A549 (cell line): ENCODE results near the gene FBXL4. TPM values are rescaled to one million over a fixed set of nuclear protein-coding genes. Genes with fewer than 3 reads are reported as not detected.

ENCODE experiments used
- ATAC-seq, 2 experiments: fragments of 200-7000 bp in 1 of 2; fragments of >200 bp in 1 of 2; cut with Nextera tagmentation in 1 of 2; cut with Tn5 transposase in 1 of 2; 3 replicates each; pipeline versions ENCODE4 v1.8.0 to v1.9.1; 2018 to 2020; ENCODE audit warnings: mild to moderate bottlenecking in 1 of 2, moderate library complexity in 1 of 2
- CTCF ChIA-PET: fragments of 300-600 bp; sonication (Branson Sonifier 250); formaldehyde crosslinking; extraction: SDS; loops from one replicate; lab custom pipeline; 2021; ENCODE audit warnings: antibody characterized with exemption, inconsistent platforms; lab: Yijun Ruan, JAX
- POLR2A ChIA-PET: fragments of 350-600 bp; formaldehyde crosslinking; extraction: SDS; loops from one replicate; lab custom pipeline; 2021; ENCODE audit warnings: antibody characterized with exemption, inconsistent platforms; lab: Yijun Ruan, JAX
- DNase-seq, 2 experiments: peaks; one replicate each; pipeline versions ENCODE4 v3.0.0 to v3.0.0-alpha.2; 2011 to 2016; ENCODE audit warnings: low read depth in 1 of 2, low spot score in 1 of 2
- FAIRE-seq: peaks from 2 replicates; lab custom pipeline; 2011; peaks lifted over from hg19 to GRCh38; lab: Jason Lieb, UNC
- H3K27ac ChIP-seq, 2 experiments: fragments of >200 bp; sonication (Bioruptor Twin); formaldehyde crosslinking; 3 replicates each; pipeline ENCODE4 v1.5.1; 2016 to 2017
- H3K4me1 ChIP-seq: fragments of >200 bp; sonication (Bioruptor Twin); formaldehyde crosslinking; 3 replicates; pipeline ENCODE4 v1.6.1; 2016
- H3K4me2 ChIP-seq: fragments of >200 bp; sonication (Bioruptor Twin); formaldehyde crosslinking; 3 replicates; pipeline ENCODE4 v1.6.1; 2016
- H3K4me3 ChIP-seq: fragments of >200 bp; sonication (Bioruptor Twin); formaldehyde crosslinking; 3 replicates; pipeline ENCODE4 v1.5.1; 2016
- H3K9me3 ChIP-seq: fragments of >200 bp; sonication (Bioruptor Twin); formaldehyde crosslinking; 3 replicates; pipeline ENCODE4 v1.6.1; 2016
- BHLHE40 ChIP-seq: IDR thresholded peaks from 2 replicates; pipeline ENCODE4 v1.6.1; 2012; ENCODE audit warnings: low read depth, low read length, inconsistent platforms
- CBX8 ChIP-seq: fragments of 200-600 bp; sonication (generic); IDR thresholded peaks from 2 replicates; pipeline ENCODE4 v1.6.1; 2016
- CEBPB ChIP-seq, 2 experiments: fragments of >200 bp in 1 of 2; sonication (Bioruptor Twin) in 1 of 2; formaldehyde crosslinking in 1 of 2; IDR thresholded peaks; 2 replicates each; pipeline ENCODE4 v1.6.1; 2012 to 2016
- CHD2 ChIP-seq: fragments of 150-350 bp; IDR thresholded peaks from 2 replicates; pipeline ENCODE4 v1.6.1; 2014; ENCODE audit warnings: low read length; ENCODE audit not compliant: partially characterized antibody
- EHF ChIP-seq: fragments of 250-450 bp; sonication (Bioruptor Pico); IDR thresholded peaks from 2 replicates; pipeline ENCODE4 v1.5.0; 2020; ENCODE audit warnings: mild to moderate bottlenecking
- FOXS1 ChIP-seq: fragments of 250-450 bp; sonication (Bioruptor Pico); IDR thresholded peaks from 2 replicates; pipeline ENCODE4 v1.5.0; 2020; ENCODE audit warnings: mild to moderate bottlenecking, moderate library complexity
- GATA3 ChIP-seq: IDR thresholded peaks from 2 replicates; pipeline ENCODE4 v1.6.1; 2012; ENCODE audit warnings: borderline replicate concordance
- HDAC2 ChIP-seq: fragments of 200-600 bp; sonication (generic); IDR thresholded peaks from 2 replicates; pipeline ENCODE4 v1.6.1; 2016
- HEYL ChIP-seq: fragments of 250-450 bp; sonication (Bioruptor Pico); IDR thresholded peaks from 2 replicates; pipeline ENCODE4 v1.8.0; 2021; ENCODE audit warnings: mild to moderate bottlenecking, moderate library complexity
- HOXA7 ChIP-seq: fragments of 250-450 bp; sonication (Bioruptor Pico); IDR thresholded peaks from 2 replicates; pipeline ENCODE4 v1.5.0; 2020; ENCODE audit warnings: mild to moderate bottlenecking, moderate library complexity
- HOXB13 ChIP-seq: fragments of 250-450 bp; sonication (Bioruptor Pico); IDR thresholded peaks from 2 replicates; pipeline ENCODE4 v1.5.0; 2020; ENCODE audit warnings: low read depth, mild to moderate bottlenecking, moderate library complexity
- HOXB5 ChIP-seq: fragments of 250-450 bp; sonication (Bioruptor Pico); IDR thresholded peaks from 2 replicates; pipeline ENCODE4 v1.5.0; 2020; ENCODE audit warnings: mild to moderate bottlenecking, moderate library complexity
- KDM1A ChIP-seq: fragments of 200-600 bp; sonication (generic); IDR thresholded peaks from 2 replicates; pipeline ENCODE4 v1.6.1; 2016; ENCODE audit warnings: low read depth, mild to moderate bottlenecking
- PBX3 ChIP-seq: IDR thresholded peaks from 2 replicates; pipeline ENCODE4 v1.6.1; 2012
- PHF8 ChIP-seq: fragments of 200-600 bp; sonication (generic); IDR thresholded peaks from 2 replicates; pipeline ENCODE4 v1.6.1; 2016; ENCODE audit warnings: low read depth, mild to moderate bottlenecking, antibody characterized with exemption, moderate library complexity, borderline replicate concordance
- RAD21 ChIP-seq, 2 experiments: fragments of >200 bp in 1 of 2; sonication (Bioruptor Twin) in 1 of 2; formaldehyde crosslinking in 1 of 2; IDR thresholded peaks in 1 of 2; conservative IDR thresholded peaks in 1 of 2; 2 replicates in 1 of 2; 3 replicates in 1 of 2; pipeline ENCODE4 v1.6.1; 2012 to 2018; ENCODE audit warnings: inconsistent platforms in 1 of 2
- RNF2 ChIP-seq: fragments of 200-600 bp; sonication (generic); IDR thresholded peaks from 2 replicates; pipeline ENCODE4 v1.6.1; 2016; ENCODE audit warnings: low read depth, mild to moderate bottlenecking, antibody characterized with exemption, moderate library complexity, borderline replicate concordance
- SMC3 ChIP-seq: fragments of >200 bp; sonication (Bioruptor Twin); formaldehyde crosslinking; IDR thresholded peaks from 3 replicates; pipeline ENCODE4 v1.6.1; 2018; ENCODE audit warnings: inconsistent platforms
- SREBF2 ChIP-seq: fragments of 450-650 bp; IDR thresholded peaks from 2 replicates; pipeline ENCODE4 v1.6.1; 2014; ENCODE audit warnings: mild to moderate bottlenecking, moderate library complexity
- WGBS: methylation state at CpG from one replicate; pipeline ENCODE4 v1.1.6; 2017; ENCODE audit errors: missing lambda C conversion rate; 5-methylcytosine and 5-hydroxymethylcytosine counted together
- polyA plus RNA-seq, 4 experiments: library from polyadenylated mRNA; depleted of rRNA in 3 of 4; stranded (reverse); fragments of >200 nt; fragmentation: RNase III in 1 of 4; extraction: RNeasy Plus Mini Kit Qiagen cat#74134 plus additional on column Dnase treatment in 1 of 4; gene quantifications; 2 replicates in 3 of 4; 3 replicates in 1 of 4; pipeline ENCODE4 v1.2.3, GENCODE V29; 2011 to 2017
- TF ChIP-seq, protein P1 (sequence below): fragments of >200 bp; sonication (Bioruptor Twin); formaldehyde crosslinking; IDR thresholded peaks from 3 replicates; pipeline ENCODE4 v1.5.1; 2016
- TF ChIP-seq, protein P2 (sequence below): IDR thresholded peaks from 2 replicates; pipeline ENCODE4 v1.6.1; 2012; ENCODE audit warnings: low read depth, borderline replicate concordance

The FBXL4 gene
- polyA plus RNA-seq, 2 of the 4 experiments (the other 2 are of a cell fraction): 6.5 to 21.6 TPM

GRCh38 chr6:98830146-98830545 lies 117.6 kb downstream of the FBXL4 start (continued):
- no peak for TF ChIP-seq RNF2

DNA sequence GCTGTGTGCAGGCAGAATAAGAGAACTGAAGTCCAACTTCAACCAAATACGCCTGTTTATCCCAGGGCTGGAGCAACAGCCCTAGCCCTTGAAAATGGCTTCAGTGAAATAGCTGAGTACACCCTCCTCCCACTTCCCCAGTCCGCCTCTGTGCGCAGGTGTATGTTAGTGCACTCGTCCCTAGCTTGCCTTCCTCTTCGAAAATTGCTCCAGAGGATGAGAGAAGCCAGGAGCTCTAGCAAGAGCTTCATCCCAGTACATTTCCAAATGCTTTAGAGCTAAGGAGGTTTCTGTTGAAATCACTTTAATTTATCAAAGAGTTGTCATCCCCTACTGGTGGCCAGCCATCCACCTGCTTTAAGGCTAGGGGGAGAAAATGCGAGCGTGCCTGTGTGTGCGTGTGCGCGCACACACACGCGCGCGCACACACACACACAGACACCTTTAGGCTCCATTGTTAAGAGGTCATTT lies 118.8 kb downstream of the FBXL4 start:
- H3K4me1 ChIP-seq: peaks cover 11% of the 10 kb centered on the region; the same call in 2 of the 3 replicates

GRCh38 chr6:98828211-98828788 lies 119.4 kb downstream of the FBXL4 start:
- ChIA-PET CTCF (no interaction called here), POLR2A (no interaction called here)
- FAIRE-seq (no peak), ATAC-seq (no peak), DNase-seq (no peak)
- TF ChIP-seq PBX3: no peak
- no peak for TF ChIP-seq CEBPB (IDR thresholded peaks at IDR 0.05)
- TF ChIP-seq HOXB5 (CRISPR knock-in tag): no peak
- TF ChIP-seq SMC3: no peak
- TF ChIP-seq, protein P1, sequence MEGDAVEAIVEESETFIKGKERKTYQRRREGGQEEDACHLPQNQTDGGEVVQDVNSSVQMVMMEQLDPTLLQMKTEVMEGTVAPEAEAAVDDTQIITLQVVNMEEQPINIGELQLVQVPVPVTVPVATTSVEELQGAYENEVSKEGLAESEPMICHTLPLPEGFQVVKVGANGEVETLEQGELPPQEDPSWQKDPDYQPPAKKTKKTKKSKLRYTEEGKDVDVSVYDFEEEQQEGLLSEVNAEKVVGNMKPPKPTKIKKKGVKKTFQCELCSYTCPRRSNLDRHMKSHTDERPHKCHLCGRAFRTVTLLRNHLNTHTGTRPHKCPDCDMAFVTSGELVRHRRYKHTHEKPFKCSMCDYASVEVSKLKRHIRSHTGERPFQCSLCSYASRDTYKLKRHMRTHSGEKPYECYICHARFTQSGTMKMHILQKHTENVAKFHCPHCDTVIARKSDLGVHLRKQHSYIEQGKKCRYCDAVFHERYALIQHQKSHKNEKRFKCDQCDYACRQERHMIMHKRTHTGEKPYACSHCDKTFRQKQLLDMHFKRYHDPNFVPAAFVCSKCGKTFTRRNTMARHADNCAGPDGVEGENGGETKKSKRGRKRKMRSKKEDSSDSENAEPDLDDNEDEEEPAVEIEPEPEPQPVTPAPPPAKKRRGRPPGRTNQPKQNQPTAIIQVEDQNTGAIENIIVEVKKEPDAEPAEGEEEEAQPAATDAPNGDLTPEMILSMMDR: no peak
- no peak for TF ChIP-seq CHD2
- WGBS: 52% methylated on average over 12 of the region's 12 CpGs
- peaks cover 11% of the 10 kb centered on the region; the same call in 2 of the 3 replicates for H3K4me1 ChIP-seq
- H3K9me3 ChIP-seq: no peaks in the 10 kb centered on the region
- no peak overlapping the region for H3K27ac ChIP-seq
- H3K4me2 ChIP-seq: no peak overlapping the region
- no peak overlapping the region for H3K4me3 ChIP-seq

More for the DNA sequence above, 118.8 kb downstream of the FBXL4 start:
- Histone ChIP-seq H3K27ac (no peak overlapping the region), H3K4me2 (no peak overlapping the region), H3K9me3 (no peaks in the 10 kb centered on the region), H3K4me3 (no peak overlapping the region)
- ChIA-PET CTCF (no interaction called here), POLR2A (no interaction called here)
- no peak for ATAC-seq
- FAIRE-seq: no peak
- no peak for DNase-seq
- no peak for TF ChIP-seq BHLHE40
- no peak for TF ChIP-seq SREBF2
- no peak for TF ChIP-seq FOXS1
- TF ChIP-seq CBX8: no peak
- no peak for TF ChIP-seq PHF8
- TF ChIP-seq, protein P2, sequence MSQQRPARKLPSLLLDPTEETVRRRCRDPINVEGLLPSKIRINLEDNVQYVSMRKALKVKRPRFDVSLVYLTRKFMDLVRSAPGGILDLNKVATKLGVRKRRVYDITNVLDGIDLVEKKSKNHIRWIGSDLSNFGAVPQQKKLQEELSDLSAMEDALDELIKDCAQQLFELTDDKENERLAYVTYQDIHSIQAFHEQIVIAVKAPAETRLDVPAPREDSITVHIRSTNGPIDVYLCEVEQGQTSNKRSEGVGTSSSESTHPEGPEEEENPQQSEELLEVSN: no peak
- no peak for TF ChIP-seq KDM1A
- TF ChIP-seq HOXB13: no peak
- TF ChIP-seq HOXA7: no peak
- no peak for TF ChIP-seq RAD21 (conservative IDR thresholded peaks at IDR 0.05 in 1 of 2, IDR thresholded peaks at IDR 0.05 in 1 of 2)
- no peak for TF ChIP-seq GATA3
- TF ChIP-seq HEYL (CRISPR knock-in tag): no peak
- TF ChIP-seq HDAC2: no peak
- no peak for TF ChIP-seq EHF
- WGBS: 47% methylated on average over 14 of the region's 14 CpGs
